Transverse colon (tissue), 4 donors: ENCODE results near the gene OS9.

Experiments
- CTCF ChIP-seq, 5 experiments: fragments of 200-600 bp in 3 of 5; fragments of 450-650 bp in 2 of 5; sonication (generic) in 3 of 5; IDR thresholded peaks; 1 replicate in 2 of 5; 2 replicates in 3 of 5; pipeline ENCODE4 v1.5.1; 2016 to 2017; ENCODE audit warnings: antibody characterized with exemption in 5 of 5, inconsistent platforms in 3 of 5, mild to moderate bottlenecking in 2 of 5, moderate library complexity in 1 of 5
- POLR2A ChIP-seq: fragments of 450-650 bp; IDR thresholded peaks from one replicate; pipeline ENCODE4 v1.6.1; 2016; ENCODE audit warnings: antibody characterized with exemption, mild to moderate bottlenecking, moderate library complexity
- POLR2AphosphoS5 ChIP-seq, 3 donors: sonication (generic); formaldehyde crosslinking; IDR thresholded peaks; one replicate each; pipeline ENCODE4 v1.6.1; 2016; ENCODE audit warnings: antibody characterized with exemption in 3 of 3

GRCh38 chr12:57717846-57718640 lies 24.1 kb downstream of the OS9 start:
- no peak for TF ChIP-seq CTCF (IDR thresholded peaks at IDR 0.05)
- TF ChIP-seq POLR2AphosphoS5 (IDR thresholded peaks at IDR 0.05) = no peak
- TF ChIP-seq POLR2A = no peak
